Measurements from ENCODE around the gene MYCBP2. TPM values are rescaled to one million over a fixed set of nuclear protein-coding genes. Genes with fewer than 3 reads are reported as not detected.
A peak's percentile ranks its signal among the peaks of the same experiment; 100 is the strongest.

MYCBP2 gene
- total and polyA plus RNA-seq, 3 donors from 2014 or later, result 69.8 to 195 (median 188) TPM

- DNase-seq, result no peak
- Histone ChIP-seq H3K4me1 (peaks cover 4% of the 10 kb centered on the region), H3K36me3 (ENCODE audit: low read depth, missing control alignments) (no peaks in the 10 kb centered on the region), H3K4me3 (no peak overlapping the region), H3K27ac (peak overlapping the region in 1 of 2 donors; percentile 2), H3K9me3 (no peaks in the 10 kb centered on the region), H3K27me3 (no peaks in the 10 kb centered on the region)
- intact Hi-C loops (cut with DNase I; ENCODE audit: low total_unique reads), result no loop called here
- WGBS, 2 donors, result 42 to 56% methylated on average over 3 of the region's 3 CpGs
- no peak for TF ChIP-seq POLR2A (IDR thresholded peaks at IDR 0.05)
- TF ChIP-seq CTCF (IDR thresholded peaks at IDR 0.05), result no peak
Observed at GRCh38 chr13:77136902-77137420, 189.9 kb downstream of the MYCBP2 start.

GRCh38 chr13:77124423-77124822, 202.5 kb downstream of the MYCBP2 start:
- WGBS, 2 donors, result 90 to 96% methylated on average over 1 of the region's 1 CpG
- TF ChIP-seq POLR2A (IDR thresholded peaks at IDR 0.05) (no peak), CTCF (IDR thresholded peaks at IDR 0.05) (no peak)
- no peaks in the 10 kb centered on the region for H3K36me3 ChIP-seq (ENCODE audit: low read depth, missing control alignments)

GRCh38 chr13:77118134-77118533, 208.8 kb downstream of the MYCBP2 start:
- Histone ChIP-seq H3K4me1 (no peaks in the 10 kb centered on the region), H3K27ac (no peak overlapping the region), H3K36me3 (ENCODE audit: low read depth, missing control alignments) (no peaks in the 10 kb centered on the region), H3K9me3 (no peaks in the 10 kb centered on the region), H3K4me3 (no peak overlapping the region), H3K27me3 (no peaks in the 10 kb centered on the region)
- intact Hi-C loops (cut with DNase I; ENCODE audit: low total_unique reads), result no loop called here
- 87 to 95% methylated on average over 3 of the region's 3 CpGs for WGBS, 2 donors
- no peak for DNase-seq
- TF ChIP-seq POLR2A (IDR thresholded peaks at IDR 0.05) (no peak), CTCF (IDR thresholded peaks at IDR 0.05) (no peak)

More at GRCh38 chr13:77124423-77124822, 202.5 kb downstream of the MYCBP2 start:
- Histone ChIP-seq H3K4me1 (no peaks in the 10 kb centered on the region), H3K27ac (no peak overlapping the region), H3K9me3 (no peaks in the 10 kb centered on the region), H3K4me3 (no peak overlapping the region), H3K27me3 (no peaks in the 10 kb centered on the region)
- no peak for DNase-seq
- intact Hi-C loops (cut with DNase I; ENCODE audit: low total_unique reads), result no loop called here

- Histone ChIP-seq H3K27me3 (no peaks in the 10 kb centered on the region), H3K4me1 (no peaks in the 10 kb centered on the region), H3K9me3 (no peaks in the 10 kb centered on the region), H3K36me3 (ENCODE audit: low read depth, missing control alignments) (no peaks in the 10 kb centered on the region), H3K4me3 (no peak overlapping the region), H3K27ac (no peak overlapping the region)
- intact Hi-C loops (cut with DNase I; ENCODE audit: low total_unique reads), result no loop called here
- TF ChIP-seq CTCF (IDR thresholded peaks at IDR 0.05) (no peak), POLR2A (IDR thresholded peaks at IDR 0.05) (no peak)
- no peak for DNase-seq
Observed at GRCh38 chr13:77114271-77114670, 212.6 kb downstream of the MYCBP2 start.

- H3K9me3 ChIP-seq, result no peaks in the 10 kb centered on the region
- H3K27ac ChIP-seq, result no peak overlapping the region
- no peaks in the 10 kb centered on the region for H3K4me1 ChIP-seq
- TF ChIP-seq POLR2A (IDR thresholded peaks at IDR 0.05) (no peak), CTCF (IDR thresholded peaks at IDR 0.05) (no peak)
- H3K27me3 ChIP-seq, result no peaks in the 10 kb centered on the region
- no peak overlapping the region for H3K4me3 ChIP-seq
- no peak for DNase-seq
- no peaks in the 10 kb centered on the region for H3K36me3 ChIP-seq (ENCODE audit: low read depth, missing control alignments)
- intact Hi-C loops (cut with DNase I; ENCODE audit: low total_unique reads), result no loop called here
Observed at GRCh38 chr13:77113496-77113895, 213.4 kb downstream of the MYCBP2 start.
